HUES6 (cell line): ENCODE data around the gene IPO4.
A peak's percentile ranks its signal among the peaks of the same experiment; 100 is the strongest.
"Not testable (repeated sequence)": the region's sequence is repeated elsewhere in the genome, so short reads cannot be mapped to it uniquely, and the experiment has no call there.

Experiments used
- H3K27ac ChIP-seq: 2 replicates; pipeline ENCODE4 v1.7.0; 2013; ENCODE audit warnings: low read depth, mild to moderate bottlenecking, low read length, inconsistent platforms
- H3K27me3 ChIP-seq: 2 replicates; pipeline ENCODE4 v1.6.1; 2013; ENCODE audit warnings: low read length; ENCODE audit not compliant: control insufficient read depth, insufficient read depth
- H3K36me3 ChIP-seq: 2 replicates; pipeline ENCODE4 v1.6.1; 2013; ENCODE audit warnings: low read length; ENCODE audit not compliant: control insufficient read depth, insufficient read depth
- H3K4me1 ChIP-seq: 2 replicates; pipeline ENCODE4 v1.6.1; 2013; ENCODE audit warnings: low read length; ENCODE audit not compliant: control insufficient read depth, insufficient read depth
- H3K4me3 ChIP-seq: 2 replicates; pipeline ENCODE4 v1.5.1; 2013; ENCODE audit warnings: low read depth, low read length
- H3K9ac ChIP-seq: one replicate; pipeline ENCODE4 v1.6.1; 2013; ENCODE audit warnings: mild to moderate bottlenecking, low read length
- H3K9me3 ChIP-seq: 2 replicates; pipeline ENCODE4 v1.6.1; 2013; ENCODE audit warnings: low read depth, low read length; ENCODE audit not compliant: control insufficient read depth, insufficient read depth

Gene IPO4

GRCh38 chr14:24231263-24232120, 42.9 kb upstream of the IPO4 start:
- Histone ChIP-seq H3K4me1 (peaks cover 11% of the 10 kb centered on the region; the same call in 1 of the 2 replicates), H3K27ac (peak overlapping the region; percentile 74; the same call in 1 of the 2 replicates), H3K9ac (peak overlapping the region; percentile 90), H3K27me3 (no peaks in the 10 kb centered on the region), H3K4me3 (peak overlapping the region; percentile 99), H3K36me3 (peaks cover 31% of the 10 kb centered on the region), H3K9me3 (no peaks in the 10 kb centered on the region)

- H3K27ac ChIP-seq, result no peak overlapping the region
- H3K27me3 ChIP-seq, result no peaks in the 10 kb centered on the region
- H3K9me3 ChIP-seq, result no peaks in the 10 kb centered on the region
- no peak overlapping the region for H3K9ac ChIP-seq
- H3K36me3 ChIP-seq, result peaks cover 11% of the 10 kb centered on the region; the same call in 1 of the 2 replicates
- H3K4me1 ChIP-seq, result peaks cover 11% of the 10 kb centered on the region; the same call in 1 of the 2 replicates
- H3K4me3 ChIP-seq, result no peak overlapping the region
These were observed 40.3 kb upstream of the IPO4 start for GRCh38 chr14:24228902-24229301.

GRCh38 chr14:24226473-24226872, 37.9 kb upstream of the IPO4 start:
- Histone ChIP-seq H3K4me1 (0 out of 2 replicates have a peak, but pooled peaks cover 4% of the 10 kb centered on the region), H3K9ac (no peak overlapping the region), H3K9me3 (no peaks in the 10 kb centered on the region), H3K36me3 (peaks cover 11% of the 10 kb centered on the region; the same call in 1 of the 2 replicates), H3K4me3 (no peak overlapping the region), H3K27ac (no peak overlapping the region), H3K27me3 (no peaks in the 10 kb centered on the region)

- Histone ChIP-seq H3K36me3 (peaks cover 11% of the 10 kb centered on the region; the same call in 1 of the 2 replicates), H3K9ac (no peak overlapping the region), H3K9me3 (no peaks in the 10 kb centered on the region), H3K4me1 (no peaks in the 10 kb centered on the region), H3K27me3 (no peaks in the 10 kb centered on the region), H3K27ac (no peak overlapping the region), H3K4me3 (no peak overlapping the region)
These were observed 36.0 kb upstream of the IPO4 start for GRCh38 chr14:24224618-24225071.

GRCh38 chr14:24222987-24223386, 34.4 kb upstream of the IPO4 start:
- not testable (repeated sequence) for H3K27me3 ChIP-seq, H3K27ac ChIP-seq, H3K4me3 ChIP-seq, H3K9ac ChIP-seq, H3K9me3 ChIP-seq, H3K4me1 ChIP-seq
- H3K36me3 ChIP-seq, result peaks cover 11% of the 10 kb centered on the region

- H3K27ac ChIP-seq, result no peak overlapping the region
- H3K4me3 ChIP-seq, result no peak overlapping the region
- peaks cover 7% of the 10 kb centered on the region for H3K36me3 ChIP-seq
- H3K4me1 ChIP-seq, result no peaks in the 10 kb centered on the region
- no peak overlapping the region for H3K9ac ChIP-seq
- H3K9me3 ChIP-seq, result no peaks in the 10 kb centered on the region
- H3K27me3 ChIP-seq, result no peaks in the 10 kb centered on the region
These were observed 30.9 kb upstream of the IPO4 start for GRCh38 chr14:24219521-24219920.

GRCh38 chr14:24219080-24219479, 30.5 kb upstream of the IPO4 start:
- H3K4me3 ChIP-seq, result no peak overlapping the region
- no peaks in the 10 kb centered on the region for H3K27me3 ChIP-seq
- H3K4me1 ChIP-seq, result no peaks in the 10 kb centered on the region
- no peak overlapping the region for H3K9ac ChIP-seq
- no peak overlapping the region for H3K27ac ChIP-seq
- peaks cover 7% of the 10 kb centered on the region for H3K36me3 ChIP-seq
- H3K9me3 ChIP-seq, result no peaks in the 10 kb centered on the region

GRCh38 chr14:24216876-24217275, 28.3 kb upstream of the IPO4 start:
- H3K27me3 ChIP-seq, H3K4me1 ChIP-seq, H3K9ac ChIP-seq, H3K4me3 ChIP-seq, H3K36me3 ChIP-seq, H3K27ac ChIP-seq, H3K9me3 ChIP-seq: not testable (repeated sequence)

- no peaks in the 10 kb centered on the region for H3K27me3 ChIP-seq
- peak overlapping the region; percentile 92; the same call in 1 of the 2 replicates for H3K4me3 ChIP-seq
These were observed 27.7 kb upstream of the IPO4 start for GRCh38 chr14:24216345-24216699.

GRCh38 chr14:24215495-24216344, 27.1 kb upstream of the IPO4 start, which contains the start of gene MDP1:
TSS of gene MDP1 (minus strand) at chr14:24216066. CDS start at chr14:24215955, 111 bp downstream.
- Histone ChIP-seq H3K36me3 (peaks cover 18% of the 10 kb centered on the region), H3K27me3 (no peaks in the 10 kb centered on the region), H3K4me3 (peak within 1 kb of the TSS; percentile 92), H3K9me3 (no peaks in the 10 kb centered on the region), H3K4me1 (peaks cover 4% of the 10 kb centered on the region), H3K9ac (peak within 1 kb of the TSS; percentile 93), H3K27ac (peak within 1 kb of the TSS; percentile 37; the same call in 1 of the 2 replicates)

More at GRCh38 chr14:24216345-24216699, 27.7 kb upstream of the IPO4 start:
- no peaks in the 10 kb centered on the region for H3K9me3 ChIP-seq
- H3K9ac ChIP-seq, result no peak overlapping the region
- peaks cover 15% of the 10 kb centered on the region for H3K36me3 ChIP-seq
- peaks cover 4% of the 10 kb centered on the region for H3K4me1 ChIP-seq
- H3K27ac ChIP-seq, result no peak overlapping the region
